SK-N-SH treated with all-trans-retinoic acid at 6 μM for 48 hours (cell line): ENCODE data around the gene PCDHGB3.

ENCODE experiments used
- GLIS3 ChIP-seq: fragments of 250-450 bp; sonication (Bioruptor Pico); IDR thresholded peaks from 2 replicates; pipeline ENCODE4 v1.5.0; 2020; ENCODE audit warnings: mild to moderate bottlenecking, moderate library complexity
- PATZ1 ChIP-seq: fragments of 250-450 bp; sonication (Bioruptor Pico); IDR thresholded peaks from 2 replicates; pipeline ENCODE4 v1.8.0; 2020; ENCODE audit warnings: mild to moderate bottlenecking, moderate library complexity, borderline replicate concordance
- POU6F1 ChIP-seq: fragments of 250-450 bp; sonication (Bioruptor Pico); IDR thresholded peaks from 2 replicates; pipeline ENCODE4 v1.8.0; 2021; ENCODE audit warnings: low read depth, mild to moderate bottlenecking, moderate library complexity, borderline replicate concordance
- PPARA ChIP-seq: fragments of 250-450 bp; sonication (Bioruptor Pico); IDR thresholded peaks from 2 replicates; pipeline ENCODE4 v1.5.0; 2020; ENCODE audit warnings: mild to moderate bottlenecking, borderline replicate concordance
- RARB ChIP-seq: fragments of 250-450 bp; sonication (Bioruptor Pico); IDR thresholded peaks from 2 replicates; pipeline ENCODE4 v1.8.0; 2021; ENCODE audit warnings: mild to moderate bottlenecking, moderate library complexity
- ZNF8 ChIP-seq: fragments of 450-650 bp; formaldehyde crosslinking; IDR thresholded peaks from 2 replicates; pipeline ENCODE4 v1.5.0; 2020; ENCODE audit warnings: mild to moderate bottlenecking, moderate library complexity

- TF ChIP-seq ZNF8 (CRISPR knock-in tag) (no peak), PPARA (no peak), GLIS3 (CRISPR knock-in tag) (no peak), PATZ1 (no peak), RARB (CRISPR knock-in tag) (no peak), POU6F1 (CRISPR knock-in tag) (no peak)
Observed at GRCh38 chr5:141343242-141343952, 26.6 kb upstream of the PCDHGB3 start, which contains the start of gene PCDHGA3.
